ENCODE measurements around the gene ECT2L.

The ECT2L gene, protein sequence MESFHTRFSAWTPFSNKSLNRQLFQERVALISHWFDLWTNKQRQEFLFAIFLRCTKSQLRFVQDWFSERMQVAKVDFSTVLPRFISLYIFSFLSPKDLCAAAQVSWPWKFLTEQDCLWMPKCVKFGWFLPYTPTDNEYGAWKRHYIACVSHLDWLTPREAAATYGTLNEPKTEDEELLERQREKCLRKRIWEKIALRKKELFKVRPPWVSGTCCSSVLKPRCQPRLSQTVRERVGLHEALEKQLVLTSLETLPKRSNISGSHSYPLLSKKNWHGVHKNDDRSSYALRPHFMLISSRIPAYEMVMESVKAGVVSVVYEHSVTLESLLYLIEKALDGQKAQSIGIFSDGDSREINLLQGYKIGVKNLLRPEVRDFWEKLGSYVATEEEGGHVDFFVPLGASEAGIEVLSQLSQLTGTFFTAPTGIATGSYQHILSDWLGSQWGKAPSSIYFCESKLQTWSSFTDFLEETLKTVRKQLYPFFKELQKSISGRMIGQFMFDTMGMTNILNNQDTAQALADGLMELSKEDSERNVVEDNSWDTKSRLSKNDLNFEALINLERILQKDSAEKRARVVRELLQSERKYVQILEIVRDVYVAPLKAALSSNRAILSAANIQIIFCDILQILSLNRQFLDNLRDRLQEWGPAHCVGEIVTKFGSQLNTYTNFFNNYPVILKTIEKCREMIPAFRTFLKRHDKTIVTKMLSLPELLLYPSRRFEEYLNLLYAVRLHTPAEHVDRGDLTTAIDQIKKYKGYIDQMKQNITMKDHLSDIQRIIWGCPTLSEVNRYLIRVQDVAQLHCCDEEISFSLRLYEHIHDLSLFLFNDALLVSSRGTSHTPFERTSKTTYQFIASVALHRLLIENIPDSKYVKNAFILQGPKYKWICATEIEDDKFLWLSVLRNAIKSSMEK

DNA sequence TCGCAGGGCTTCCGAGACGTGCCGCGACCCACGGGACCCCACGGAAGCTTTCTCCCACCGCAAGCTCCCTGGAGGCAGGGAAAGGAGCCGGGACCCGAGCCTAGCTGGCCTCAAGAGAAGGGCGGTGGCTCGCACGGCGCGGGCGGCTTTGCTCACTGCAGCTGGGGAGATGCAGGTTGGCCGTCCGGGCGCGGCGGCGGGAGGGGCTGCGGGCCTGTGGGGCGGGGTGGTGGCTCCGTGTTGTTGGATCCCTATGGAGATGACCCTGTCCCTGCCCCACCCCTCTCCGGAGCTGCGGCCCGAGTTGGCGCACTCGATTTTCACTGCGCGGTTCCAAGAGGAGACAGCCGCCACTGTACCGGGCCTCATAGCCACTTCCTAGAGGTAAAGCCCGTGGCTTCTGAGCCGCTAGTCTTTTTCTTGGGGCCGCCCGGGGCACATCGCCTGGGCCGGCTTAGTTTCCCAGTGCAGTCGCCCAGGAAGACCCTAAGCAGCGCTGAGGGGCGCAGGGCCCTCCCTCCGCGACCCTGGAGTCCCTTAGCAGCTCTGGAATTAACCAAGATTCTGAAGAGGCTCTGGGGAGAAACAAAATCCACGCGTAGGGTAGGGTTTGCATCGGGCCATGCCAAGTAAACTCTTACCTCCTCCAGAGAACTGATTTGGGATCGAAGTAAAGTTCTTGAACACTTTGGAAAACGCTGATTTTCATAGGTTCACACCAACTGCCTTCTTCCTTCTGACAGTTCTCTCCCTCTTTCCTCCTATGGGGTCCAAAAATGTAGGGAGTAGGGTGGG is at the start of gene ECT2L:
TSS of gene ECT2L (plus strand) at position 279 of the 795 bp plus-strand sequence. CDS start 17,188 bp downstream, outside the sequence.
- peak in 4 of 42 donors; percentile 4 to 29 (median 14) for DNase-seq
- intact Hi-C loops (cut with DNase I) = no loop called here

DNA sequence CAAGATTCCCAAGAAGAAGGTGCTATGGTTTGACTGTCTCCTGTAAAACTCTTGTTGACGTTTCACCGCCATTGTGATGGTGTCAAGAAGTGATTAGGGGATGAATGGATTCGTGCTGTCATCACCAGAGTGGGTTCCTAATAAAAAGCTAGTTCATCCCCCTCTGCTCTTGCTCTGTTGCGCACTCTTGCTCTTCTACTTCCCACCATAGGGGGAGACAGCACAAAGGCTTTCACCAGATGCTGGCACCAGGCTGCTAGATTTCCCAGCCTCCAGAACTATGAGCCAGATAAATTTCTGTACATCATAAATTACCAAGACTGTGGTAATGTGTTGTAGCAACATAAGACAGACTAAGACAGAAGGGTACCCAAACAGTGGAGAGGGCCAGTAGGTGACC is 43.9 kb upstream of the ECT2L start:
- intact Hi-C loops (cut with DNase I) = no loop called here
- DNase-seq = no peak

DNA sequence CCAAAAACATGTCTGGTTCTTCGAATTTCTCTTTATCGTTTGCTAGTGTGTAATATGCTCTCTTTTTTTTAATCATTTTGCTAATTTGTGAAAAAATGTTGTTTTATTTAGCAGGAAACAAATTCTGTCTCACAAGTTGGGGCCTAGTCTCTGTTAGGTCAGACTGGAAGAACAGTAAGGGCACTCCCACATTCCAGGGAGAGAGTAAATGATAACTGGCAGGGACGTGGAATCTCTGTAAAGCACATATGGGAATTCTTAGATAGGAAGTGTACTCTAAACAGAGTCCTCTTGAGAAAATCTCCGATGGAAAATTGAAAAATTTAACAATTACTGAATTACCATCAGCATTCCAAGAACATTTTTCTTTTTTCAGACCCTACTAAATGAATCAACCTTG is 38.8 kb upstream of the ECT2L start:
- intact Hi-C loops (cut with DNase I) = no loop called here
- DNase-seq = no peak

DNA sequence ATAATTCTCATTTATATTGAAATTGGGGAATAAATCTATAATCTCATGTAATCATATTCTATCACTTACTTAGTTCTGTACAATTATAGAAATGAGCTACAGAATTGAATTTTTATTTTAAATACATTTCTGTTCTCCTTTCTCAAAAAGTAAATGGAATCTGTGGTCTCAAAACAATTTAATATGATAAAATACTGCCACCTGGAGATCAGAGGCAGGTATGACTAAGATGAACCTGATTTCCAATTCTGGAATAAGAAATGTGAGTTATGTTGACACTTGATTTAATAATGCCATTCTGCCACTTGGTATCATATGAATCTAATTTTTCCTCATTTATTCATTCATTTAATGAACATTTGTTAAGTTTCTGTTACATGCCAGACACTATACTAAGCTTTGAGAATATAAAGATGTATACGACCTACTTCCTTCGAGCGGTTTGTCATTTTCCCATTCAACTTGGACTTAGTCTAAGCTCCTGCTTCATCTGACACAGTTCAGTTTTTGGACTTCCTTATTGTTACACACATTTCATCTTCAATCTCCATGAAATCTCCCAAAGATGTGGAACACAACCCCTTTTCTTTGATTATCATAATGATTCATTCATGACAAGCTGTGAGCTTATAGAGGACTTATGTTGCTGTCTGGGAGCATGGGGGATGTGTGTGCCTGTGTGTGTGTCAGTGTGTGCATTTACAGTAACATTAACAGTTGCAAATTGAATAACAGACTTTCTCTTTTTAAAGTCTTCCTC is 29.8 kb upstream of the ECT2L start:
- intact Hi-C loops (cut with DNase I) = loop anchor here (2.0 kb wide), 1 partner anchor 177 kb away; no protein-coding TSS in a partner anchor
- DNase-seq = peak in 1 of 42 donors; percentile 31

DNA sequence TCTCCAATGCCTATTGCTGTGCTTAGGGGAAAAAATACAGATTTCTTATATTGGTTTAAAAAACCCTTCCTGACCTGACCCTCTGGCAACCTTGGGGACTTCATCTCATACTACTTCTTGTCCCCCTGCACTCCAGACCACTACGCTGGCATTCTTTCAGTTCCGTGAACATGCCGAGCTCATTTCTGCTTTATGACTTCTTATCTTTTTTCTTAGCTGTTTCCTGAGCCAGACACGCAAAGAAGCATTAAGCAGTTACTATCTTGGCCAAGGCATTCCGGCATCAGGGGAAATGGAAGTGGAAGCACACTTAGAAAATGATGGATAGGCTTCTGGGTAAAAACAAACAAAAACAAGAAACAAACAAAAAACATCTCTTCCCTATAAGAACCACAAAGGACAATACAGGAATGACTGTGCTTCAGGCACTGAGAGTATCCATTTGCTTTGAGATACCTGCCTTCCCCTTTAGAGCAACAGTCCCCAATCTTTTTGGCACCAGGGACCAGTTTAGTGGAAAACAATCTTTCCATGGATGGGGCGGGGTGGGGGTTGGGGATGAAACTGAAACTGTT is 26.7 kb upstream of the ECT2L start:
- no peak for DNase-seq
- intact Hi-C loops (cut with DNase I) = no loop called here

DNA sequence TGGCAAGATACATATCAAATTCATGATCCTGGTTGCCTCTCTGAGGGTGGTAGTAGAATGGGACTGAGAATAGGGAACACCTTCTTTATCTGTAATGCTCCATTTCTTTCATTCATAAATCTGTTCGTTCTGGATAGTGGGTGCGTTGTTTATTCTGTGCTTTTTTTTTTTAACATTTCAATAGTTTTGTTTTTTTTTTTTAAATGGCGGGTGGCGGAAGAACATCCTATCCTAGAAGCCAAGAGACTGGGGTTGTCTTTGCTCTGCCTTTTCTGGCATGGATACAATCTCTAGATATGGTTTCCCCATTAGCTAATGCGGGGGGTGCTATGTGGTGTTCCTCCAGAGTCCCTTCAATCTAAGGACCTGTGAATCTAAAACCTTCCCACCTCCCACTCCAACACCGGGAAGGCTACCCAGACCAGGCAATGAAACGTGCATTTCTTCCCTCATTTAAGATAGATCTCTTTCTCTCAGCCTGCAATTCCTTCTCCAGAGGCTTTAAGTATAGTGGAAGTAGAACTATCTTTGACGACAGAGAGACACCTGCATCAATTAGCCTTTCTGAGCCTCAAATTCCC is 23.2 kb upstream of the ECT2L start:
- intact Hi-C loops (cut with DNase I) = no loop called here
- DNase-seq = no peak

DNA sequence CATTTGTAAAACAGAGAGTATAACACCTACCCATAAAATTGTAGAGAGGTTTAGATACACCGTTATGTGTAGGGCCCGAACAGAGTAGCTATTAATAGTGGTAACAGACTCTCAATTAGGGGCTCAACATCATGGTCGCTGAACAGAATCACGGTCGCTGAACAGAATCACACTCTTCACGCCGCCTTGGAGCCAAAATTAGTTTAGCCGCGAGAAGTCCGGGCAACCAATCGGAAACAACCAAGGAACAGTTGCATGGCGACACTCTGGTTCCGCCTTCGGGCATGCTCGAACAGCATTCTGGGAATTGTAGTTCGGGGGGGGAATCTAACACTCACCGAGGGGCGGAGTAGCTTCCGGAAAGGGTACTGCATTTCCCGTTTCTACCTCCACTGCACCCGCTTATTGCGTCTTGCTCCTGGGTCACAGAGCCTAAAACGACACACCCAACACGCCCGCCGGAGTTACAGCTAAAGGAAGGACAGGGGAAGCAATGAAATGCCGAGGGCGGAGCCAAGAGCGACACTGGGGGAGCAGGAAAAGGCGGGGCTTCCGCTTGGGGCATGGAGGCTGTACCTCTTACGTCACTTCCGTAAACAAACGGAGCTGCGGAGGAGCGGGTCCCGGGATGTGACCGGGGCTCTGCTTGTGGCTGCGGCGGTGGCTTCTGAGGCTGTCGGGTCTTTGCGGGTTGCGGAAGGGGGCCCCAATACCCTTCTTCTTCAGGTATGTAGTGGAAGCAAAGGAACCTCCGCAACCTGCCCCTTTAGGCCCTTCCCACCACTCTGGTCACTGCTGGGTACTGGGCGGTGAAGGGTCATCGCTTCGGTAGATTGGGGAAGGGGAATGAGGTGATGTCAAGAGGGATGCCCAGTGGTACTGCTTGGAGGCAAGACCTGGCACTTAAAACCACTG is 22.5 kb upstream of the ECT2L start, which contains the start of gene CCDC28A:
TSS of gene CCDC28A (plus strand) at position 593 of the 915 bp plus-strand sequence. CDS start 2,352 bp downstream, outside the sequence.
- intact Hi-C loops (cut with DNase I) = no loop called here

DNA sequence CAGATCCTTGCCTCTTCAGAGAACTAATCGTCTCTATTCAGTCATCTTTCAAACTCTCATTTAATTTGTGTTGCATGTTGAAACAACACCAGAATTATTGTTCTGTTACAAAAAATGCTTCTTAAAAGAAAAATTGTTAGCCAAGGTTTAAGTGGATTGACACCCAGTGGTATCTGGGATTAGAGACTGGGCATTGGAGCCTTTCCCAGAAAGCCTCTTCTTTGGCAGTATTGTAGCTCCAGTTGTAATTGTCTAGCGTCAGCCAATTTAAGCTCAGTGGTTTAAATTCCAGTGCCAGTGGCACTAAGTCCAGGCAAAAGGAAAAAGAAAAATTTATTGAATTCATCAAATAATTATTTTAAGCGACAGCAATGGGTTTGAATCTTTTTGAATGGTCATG is 21.5 kb upstream of the ECT2L start:
- peak in 4 of 42 donors; percentile 8 to 31 (median 24) for DNase-seq

More for the DNA sequence above, 22.5 kb upstream of the ECT2L start, which contains the start of gene CCDC28A:
- peak; percentile 89 to 98 (median 95) for DNase-seq

DNA sequence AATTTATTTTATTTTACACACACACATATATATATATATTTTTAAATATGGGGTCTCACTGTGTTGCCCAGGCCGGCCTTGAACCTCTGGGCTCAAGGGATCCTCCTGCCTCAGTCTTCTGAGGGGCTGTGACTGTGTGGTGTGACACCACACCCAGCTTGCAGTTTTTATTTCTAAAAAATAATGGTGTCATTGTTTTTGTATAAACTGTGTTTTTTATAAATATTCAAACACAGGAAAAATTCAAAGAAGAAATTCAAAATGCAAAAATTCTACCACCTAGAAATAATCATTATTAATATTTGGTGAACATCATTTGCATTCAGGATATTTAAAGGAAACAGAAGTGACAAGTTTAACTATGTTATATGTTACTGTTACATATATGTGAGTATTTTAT is 19.2 kb upstream of the ECT2L start:
- DNase-seq = no peak
- intact Hi-C loops (cut with DNase I) = no loop called here

More for the DNA sequence above, 21.5 kb upstream of the ECT2L start:
- intact Hi-C loops (cut with DNase I) = no loop called here

DNA sequence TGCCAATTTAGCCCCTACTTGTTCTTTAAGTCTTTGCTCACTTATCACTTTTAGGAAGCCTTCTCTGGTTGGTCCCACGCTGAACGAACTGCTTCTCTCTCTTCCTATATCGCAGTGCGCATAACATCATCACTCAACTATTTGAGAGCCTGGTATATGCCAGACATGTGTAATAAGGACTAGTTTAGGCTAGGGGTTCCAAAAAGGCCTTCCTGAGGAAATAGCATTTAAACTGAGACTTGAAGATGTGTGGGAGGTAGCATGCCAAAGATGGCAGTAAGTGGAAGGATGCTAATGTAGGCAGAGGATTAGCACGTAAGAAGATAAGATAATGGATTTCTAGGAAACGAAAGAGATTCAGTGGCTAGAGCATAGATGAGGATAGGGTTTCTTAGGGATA is 17.6 kb upstream of the ECT2L start:
- intact Hi-C loops (cut with DNase I) = no loop called here
- DNase-seq = no peak

DNA sequence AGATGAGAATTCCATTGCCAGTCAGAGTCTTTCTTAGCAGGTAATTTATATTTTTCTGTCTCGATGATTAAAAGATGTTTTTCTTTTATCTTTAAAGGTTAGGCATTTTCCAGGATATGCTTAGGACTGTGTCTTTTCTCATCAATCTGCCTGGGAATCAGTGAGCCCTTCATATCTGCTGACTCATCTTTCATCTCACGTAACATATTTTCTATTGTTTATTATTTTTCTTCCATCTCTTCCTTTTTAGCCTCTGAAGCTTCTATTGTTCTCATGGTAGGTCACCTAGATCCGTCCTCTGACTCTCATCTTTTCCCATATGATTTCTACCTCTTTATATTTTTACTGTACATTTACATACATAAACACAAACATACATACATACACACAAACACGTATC is 13.6 kb upstream of the ECT2L start:
- intact Hi-C loops (cut with DNase I) = no loop called here
- no peak for DNase-seq

DNA sequence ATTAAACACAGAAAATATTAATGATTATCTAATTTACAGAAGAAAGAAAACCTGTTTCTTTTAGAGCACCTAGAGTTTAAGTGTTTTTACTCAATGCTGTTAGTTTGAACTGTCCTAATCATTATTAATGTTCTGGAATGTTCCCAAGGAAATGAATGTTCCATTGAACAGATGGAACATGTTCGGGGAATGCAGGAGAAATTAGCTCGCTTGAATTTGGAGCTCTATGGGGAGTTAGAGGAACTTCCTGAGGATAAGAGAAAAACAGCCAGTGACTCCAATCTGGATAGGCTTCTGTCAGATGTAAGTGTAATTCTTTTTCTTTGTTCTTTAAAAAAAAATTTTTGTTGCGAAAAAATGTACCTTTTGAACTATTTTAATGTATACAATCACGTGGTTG is 10.8 kb upstream of the ECT2L start:
- intact Hi-C loops (cut with DNase I) = no loop called here

DNA sequence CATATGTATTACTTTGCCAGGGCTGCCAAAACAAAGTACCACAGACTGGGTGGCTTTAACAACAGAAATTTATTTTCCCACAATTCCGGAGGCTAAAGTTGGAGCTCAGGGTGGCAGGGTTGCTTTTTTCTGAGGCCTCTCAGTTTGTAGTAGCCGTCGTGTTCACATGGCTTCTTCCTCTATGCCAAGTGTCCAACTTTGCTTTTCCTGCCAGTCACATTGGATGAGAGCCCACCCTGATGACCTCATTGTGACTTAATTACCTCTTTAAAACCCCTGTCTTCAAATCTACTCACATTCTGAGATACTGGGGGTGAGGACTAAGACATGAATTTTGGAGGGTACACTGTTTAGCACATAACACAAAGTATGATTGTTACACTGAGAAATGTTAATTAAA is 9.9 kb upstream of the ECT2L start:
- DNase-seq = peak in 15 of 42 donors; percentile 5 to 68 (median 31)
- intact Hi-C loops (cut with DNase I) = no loop called here

More for the DNA sequence above, 10.8 kb upstream of the ECT2L start:
- DNase-seq = no peak

DNA sequence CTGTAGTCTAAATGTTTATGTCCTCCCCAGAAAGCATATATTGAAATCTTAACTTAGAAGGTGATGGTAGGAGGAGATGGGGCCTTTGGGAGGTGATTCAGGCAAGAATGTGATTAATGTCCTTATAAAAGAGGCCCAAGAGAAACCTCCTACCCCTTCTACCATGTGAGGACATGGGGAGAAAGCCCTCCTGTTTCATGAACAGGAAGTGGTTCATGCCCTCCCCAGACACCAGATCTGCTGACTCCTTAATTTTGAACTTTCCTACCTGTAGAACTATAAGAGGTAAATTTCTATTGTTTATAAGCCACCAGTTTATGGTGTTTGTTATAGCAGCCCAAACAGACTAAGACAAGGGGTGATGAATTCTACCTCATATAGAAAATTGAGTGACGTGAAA is 8.7 kb upstream of the ECT2L start:
- intact Hi-C loops (cut with DNase I) = no loop called here
- no peak for DNase-seq

DNA sequence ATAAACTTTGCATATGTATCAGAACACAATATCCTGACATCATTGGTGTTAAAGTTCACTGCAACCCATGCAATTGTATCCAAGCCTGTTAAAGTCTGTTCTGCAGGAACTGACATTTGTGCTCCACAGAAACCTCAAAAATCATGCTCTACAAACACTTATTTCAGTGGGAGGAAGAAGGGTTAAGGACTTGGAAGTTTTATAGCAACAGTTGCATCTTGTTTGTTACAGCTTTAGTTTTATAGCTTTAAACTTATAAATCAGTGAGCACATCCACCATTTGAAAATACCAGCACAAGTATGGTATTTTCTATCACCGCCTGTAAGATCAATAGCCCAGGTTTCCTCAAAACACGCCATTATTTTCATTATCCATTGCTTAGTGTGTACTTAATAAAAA is 884 bp downstream of the ECT2L start:
- intact Hi-C loops (cut with DNase I) = no loop called here
- DNase-seq = no peak

DNA sequence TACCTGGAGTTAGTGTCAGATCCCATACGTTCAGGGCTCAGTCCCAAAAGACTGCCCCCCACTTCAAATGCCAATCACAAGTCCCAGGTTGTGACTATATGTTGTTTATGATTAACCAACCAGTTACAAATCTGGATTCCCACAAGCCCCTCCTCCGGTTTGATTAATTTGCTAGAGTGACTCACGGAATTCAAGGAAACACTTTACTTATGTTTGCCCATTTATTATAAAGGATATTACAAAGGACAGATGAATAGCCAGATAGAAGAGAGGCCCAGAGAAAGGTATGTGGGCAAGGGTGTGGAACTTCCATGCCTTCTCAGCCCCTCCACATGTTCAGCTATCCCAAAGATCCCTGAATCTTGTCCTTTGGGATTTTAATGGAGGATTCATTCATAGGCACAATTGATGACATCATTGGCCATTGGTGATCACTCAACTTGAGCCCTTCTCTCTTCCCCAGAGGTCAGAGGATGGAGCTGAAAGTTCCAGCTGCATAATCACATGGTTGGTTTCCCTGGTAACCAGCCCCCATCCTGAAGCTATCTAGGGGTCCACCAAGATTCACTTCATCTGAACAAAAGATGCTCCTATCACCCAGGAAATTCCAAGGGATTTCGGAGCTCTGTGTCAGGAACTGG is 2.0 kb downstream of the ECT2L start:
- intact Hi-C loops (cut with DNase I) = no loop called here
- DNase-seq = no peak

All from head of caudate nucleus (tissue), 42 donors.